ENCODE results near the gene RAB31.

DNA sequence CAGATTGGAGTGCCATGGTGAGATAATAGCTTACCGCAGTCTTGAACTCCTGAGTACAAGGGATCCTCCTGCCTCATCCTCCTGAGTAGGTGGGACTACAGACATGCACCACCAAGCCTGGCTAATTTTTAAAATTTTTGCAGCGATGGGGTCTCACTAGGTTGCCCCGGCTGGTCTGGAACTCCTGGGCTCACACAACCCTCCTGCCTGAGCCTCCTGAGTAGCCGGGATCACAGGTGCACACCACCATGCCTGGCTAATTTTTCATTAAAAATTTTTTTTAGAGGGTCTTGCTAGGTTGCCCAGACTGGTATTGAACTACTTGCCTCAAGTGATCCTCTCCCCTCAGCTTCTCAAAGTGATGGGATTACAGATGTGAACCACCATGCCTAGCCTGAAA is 27.8 kb downstream of the RAB31 start:
- TF ChIP-seq, protein P1, sequence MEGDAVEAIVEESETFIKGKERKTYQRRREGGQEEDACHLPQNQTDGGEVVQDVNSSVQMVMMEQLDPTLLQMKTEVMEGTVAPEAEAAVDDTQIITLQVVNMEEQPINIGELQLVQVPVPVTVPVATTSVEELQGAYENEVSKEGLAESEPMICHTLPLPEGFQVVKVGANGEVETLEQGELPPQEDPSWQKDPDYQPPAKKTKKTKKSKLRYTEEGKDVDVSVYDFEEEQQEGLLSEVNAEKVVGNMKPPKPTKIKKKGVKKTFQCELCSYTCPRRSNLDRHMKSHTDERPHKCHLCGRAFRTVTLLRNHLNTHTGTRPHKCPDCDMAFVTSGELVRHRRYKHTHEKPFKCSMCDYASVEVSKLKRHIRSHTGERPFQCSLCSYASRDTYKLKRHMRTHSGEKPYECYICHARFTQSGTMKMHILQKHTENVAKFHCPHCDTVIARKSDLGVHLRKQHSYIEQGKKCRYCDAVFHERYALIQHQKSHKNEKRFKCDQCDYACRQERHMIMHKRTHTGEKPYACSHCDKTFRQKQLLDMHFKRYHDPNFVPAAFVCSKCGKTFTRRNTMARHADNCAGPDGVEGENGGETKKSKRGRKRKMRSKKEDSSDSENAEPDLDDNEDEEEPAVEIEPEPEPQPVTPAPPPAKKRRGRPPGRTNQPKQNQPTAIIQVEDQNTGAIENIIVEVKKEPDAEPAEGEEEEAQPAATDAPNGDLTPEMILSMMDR (IDR thresholded peaks at IDR 0.05): no peak
- no peak for TF ChIP-seq POLR2A (IDR thresholded peaks at IDR 0.05)
